HepG2 (cell line): Measurements from ENCODE around the gene CDC14B. TPM values are rescaled to one million over a fixed set of nuclear protein-coding genes. Genes with fewer than 3 reads are reported as not detected.

Experiments
- ATAC-seq: fragments of 200-7000 bp; cut with Tn5 transposase; 3 replicates; pipeline ENCODE4 v1.9.1; 2020; ENCODE audit warnings: mild to moderate bottlenecking, moderate library complexity
- BruUV-seq: library from RNA; stranded (reverse); fragments of 400-500 nt; replicated peaks from 2 replicates; lab custom pipeline; 2021; lab: Mats Ljungman, UMichigan
- CTCF ChIA-PET: fragments of 300-600 bp; formaldehyde crosslinking; extraction: SDS; loops from one replicate; lab custom pipeline; 2021; ENCODE audit warnings: low total read pairs, inconsistent platforms, low intra/inter-chr PET ratio; lab: Yijun Ruan, JAX
- POLR2A ChIA-PET: fragments of 350-600 bp; sonication (Branson Sonifier 250); formaldehyde crosslinking; loops from one replicate; lab custom pipeline; 2020; ENCODE audit warnings: antibody characterized with exemption, inconsistent platforms; lab: Yijun Ruan, JAX
- DNase-seq: peaks from one replicate; pipeline ENCODE4 v3.0.0-alpha.2; 2015; ENCODE audit warnings: low spot score
- FAIRE-seq: peaks from 3 replicates; lab custom pipeline; 2011; peaks lifted over from hg19 to GRCh38; lab: Jason Lieb, UNC
- H2AFZ ChIP-seq: one replicate; pipeline ENCODE4 v1.6.1; 2011; ENCODE audit warnings: low read length, inconsistent platforms
- H3K27ac ChIP-seq: fragments of 300-600 bp; 3 replicates; pipeline ENCODE4 v1.8.0; 2011; ENCODE audit warnings: mixed run types, mild to moderate bottlenecking, mixed read lengths, low read length, inconsistent platforms; ENCODE audit not compliant: insufficient read depth; ENCODE audit errors: extremely low read length
- H3K27me3 ChIP-seq, 2 experiments: fragments of 200-600 bp in 1 of 2; 2 replicates in 1 of 2; 3 replicates in 1 of 2; pipeline versions ENCODE4 v1.6.0 to v1.8.0; 2011; ENCODE audit warnings: low read length in 2 of 2, mild to moderate bottlenecking in 2 of 2, moderate library complexity in 2 of 2, inconsistent platforms in 1 of 2; ENCODE audit not compliant: insufficient read depth in 2 of 2, control insufficient read depth in 1 of 2
- H3K36me3 ChIP-seq, 2 experiments: fragments of 200-600 bp in 1 of 2; replicated peaks in 1 of 2; 2 replicates in 1 of 2; 3 replicates in 1 of 2; pipeline versions ENCODE4 v1.5.1 to v1.8.0; 2011; ENCODE audit warnings: low read length in 2 of 2, inconsistent platforms in 1 of 2; ENCODE audit not compliant: insufficient read depth in 2 of 2, control insufficient read depth in 1 of 2
- H3K4me1 ChIP-seq: 2 replicates; pipeline ENCODE4 v1.5.1; 2012; ENCODE audit warnings: low read length, inconsistent platforms; ENCODE audit not compliant: insufficient read depth
- H3K4me2 ChIP-seq: 2 replicates; pipeline ENCODE4 v1.6.0; 2011; ENCODE audit warnings: low read depth, low read length, inconsistent platforms
- H3K4me3 ChIP-seq, 3 experiments: fragments of 200-600 bp in 1 of 3; sonication (generic), shearing (Covaris generic) in 1 of 3; replicated peaks in 1 of 3; 2 replicates each; pipeline ENCODE4 v1.5.1; 2011 to 2016; ENCODE audit warnings: low read length in 3 of 3, inconsistent platforms in 2 of 3, low read depth in 2 of 3, mild to moderate bottlenecking in 2 of 3, control low read depth in 1 of 3, mixed read lengths in 1 of 3; ENCODE audit not compliant: insufficient read depth in 1 of 3
- H3K79me2 ChIP-seq: one replicate; pipeline ENCODE4 v1.6.1; 2011; ENCODE audit warnings: low read length, inconsistent platforms; ENCODE audit not compliant: insufficient read depth
- H3K9ac ChIP-seq: 2 replicates; pipeline ENCODE4 v1.6.0; 2011; ENCODE audit warnings: mild to moderate bottlenecking, low read depth, low read length, inconsistent platforms; ENCODE audit not compliant: insufficient read depth
- H3K9me3 ChIP-seq: 2 replicates; pipeline ENCODE4 v1.5.1; 2012; ENCODE audit warnings: mild to moderate bottlenecking, low read length
- H4K20me1 ChIP-seq: 2 replicates; pipeline ENCODE4 v1.6.0; 2011; ENCODE audit warnings: inconsistent platforms, mild to moderate bottlenecking, low read length, moderate library complexity; ENCODE audit not compliant: insufficient read depth
- ATM ChIP-seq: fragments of 450-650 bp; IDR thresholded peaks from 2 replicates; pipeline ENCODE4 v1.7.1; 2017; ENCODE audit warnings: mild to moderate bottlenecking, borderline replicate concordance
- CAMTA2 ChIP-seq: sonication (generic); formaldehyde crosslinking; IDR thresholded peaks from 2 replicates; pipeline ENCODE4 v1.4.0; 2020; ENCODE audit warnings: mild to moderate bottlenecking, missing genetic modification reagents, borderline replicate concordance
- DNMT1 ChIP-seq: sonication (generic); formaldehyde crosslinking; IDR thresholded peaks from 2 replicates; pipeline ENCODE4 v1.5.1; 2020; ENCODE audit warnings: mild to moderate bottlenecking, missing genetic modification reagents
- EP300 ChIP-seq, 3 experiments: sonication (generic) in 1 of 3; formaldehyde crosslinking in 1 of 3; IDR thresholded peaks; 2 replicates each; pipeline versions ENCODE4 v1.5.1 to v1.6.1; 2011 to 2020; ENCODE audit warnings: low read depth in 2 of 3, low read length in 2 of 3, borderline replicate concordance in 1 of 3, improper control_type of control experiment in 1 of 3, mild to moderate bottlenecking in 1 of 3, missing genetic modification reagents in 1 of 3, moderate library complexity in 1 of 3
- FLYWCH1 ChIP-seq: sonication (generic); formaldehyde crosslinking; IDR thresholded peaks from 2 replicates; pipeline ENCODE4 v1.8.1; 2023; ENCODE audit warnings: mild to moderate bottlenecking, missing genetic modification reagents
- HNRNPLL ChIP-seq: fragments of 200-400 bp; formaldehyde crosslinking; IDR thresholded peaks from 2 replicates; pipeline ENCODE4 v1.6.1; 2017; ENCODE audit warnings: mild to moderate bottlenecking, low read depth, low read length; ENCODE audit not compliant: poor library complexity, severe bottlenecking
- IKZF1 ChIP-seq: fragments of 450-650 bp; IDR thresholded peaks from 2 replicates; pipeline ENCODE4 v1.7.1; 2016
- MATR3 ChIP-seq: sonication (generic); formaldehyde crosslinking; IDR thresholded peaks from 2 replicates; pipeline ENCODE4 v1.4.0; 2020; ENCODE audit warnings: missing genetic modification reagents
- MTA3 ChIP-seq: sonication (generic); formaldehyde crosslinking; IDR thresholded peaks from 2 replicates; pipeline ENCODE4 v1.4.0; 2020; ENCODE audit warnings: missing genetic modification reagents
- PHF8 ChIP-seq: sonication (generic); formaldehyde crosslinking; IDR thresholded peaks from 2 replicates; pipeline ENCODE4 v1.5.0; 2020; ENCODE audit warnings: missing genetic modification reagents
- POLR2G ChIP-seq: fragments of 200-400 bp; formaldehyde crosslinking; IDR thresholded peaks from 2 replicates; pipeline ENCODE4 v1.6.1; 2018; ENCODE audit warnings: mild to moderate bottlenecking, low read depth, low read length, moderate library complexity
- SMAD9 ChIP-seq: sonication (generic); formaldehyde crosslinking; IDR thresholded peaks from 2 replicates; pipeline ENCODE4 v1.5.1; 2020; ENCODE audit warnings: mild to moderate bottlenecking, missing genetic modification reagents
- SP2 ChIP-seq: sonication (generic); formaldehyde crosslinking; IDR thresholded peaks from 2 replicates; pipeline ENCODE4 v1.5.1; 2020; ENCODE audit warnings: mild to moderate bottlenecking, missing genetic modification reagents
- THAP11 ChIP-seq: IDR thresholded peaks from 2 replicates; pipeline ENCODE4 v1.6.1; 2016; ENCODE audit warnings: missing biosample characterization, missing genetic modification reagents
- ZNF292 ChIP-seq: sonication (generic); formaldehyde crosslinking; IDR thresholded peaks from 2 replicates; pipeline ENCODE4 v1.8.1; 2022; ENCODE audit warnings: mild to moderate bottlenecking, low read depth, missing genetic modification reagents, borderline replicate concordance
- ZNF564 ChIP-seq: sonication (generic); formaldehyde crosslinking; IDR thresholded peaks from 2 replicates; pipeline ENCODE4 v1.8.1; 2023; ENCODE audit warnings: mild to moderate bottlenecking, missing genetic modification reagents
- ZNF660 ChIP-seq: sonication (generic); formaldehyde crosslinking; IDR thresholded peaks from 2 replicates; pipeline ENCODE4 v1.5.1; 2020; ENCODE audit warnings: mild to moderate bottlenecking, low read depth, missing genetic modification reagents, borderline replicate concordance
- ZNF780A ChIP-seq: sonication (generic); formaldehyde crosslinking; IDR thresholded peaks from 2 replicates; pipeline ENCODE4 v1.8.0; 2022; ENCODE audit warnings: mild to moderate bottlenecking, missing genetic modification reagents, moderate library complexity
- in situ Hi-C: cut with HindIII; loops from 2 replicates; pipeline ENCODE4 v1.10.0; 2017; ENCODE audit warnings: low pct_unique_long_range_greater_than_20kb; ENCODE audit not compliant: extremely low pct_ligation_motif_present
- intact Hi-C: fragments of 100-400 bp; cut with micrococcal nuclease; formaldehyde crosslinking; loops from one replicate; pipeline ENCODE4 v1.10.0; 2022; ENCODE audit not compliant: unreplicated experiment
- polyA plus RNA-seq, 8 experiments: library from polyadenylated mRNA; depleted of rRNA in 3 of 8; stranded (reverse) in 7 of 8; unstranded in 1 of 8; fragments of >200 nt; fragmentation: Illumina TruSeq in 4 of 8; extraction: Trizol in 4 of 8; gene quantifications; 2 replicates each; pipeline versions ENCODE4 v1.2.1 to v1.2.3, GENCODE V29; 2011 to 2016; ENCODE audit warnings: low read depth in 4 of 8, missing spikeins in 1 of 8, mixed read lengths in 1 of 8; ENCODE audit not compliant: insufficient read depth in 1 of 8
- total RNA-seq, 5 experiments: library from RNA; depleted of rRNA; stranded (reverse); fragments of >200 nt; fragmentation: Illumina TruSeq; extraction: Trizol; gene quantifications; 2 replicates each; pipeline ENCODE4 v1.2.3, GENCODE V29; 2016; ENCODE audit warnings: low read depth in 1 of 5
- TF ChIP-seq, protein P1 (sequence below), 2 experiments: fragments of 450-650 bp in 1 of 2; sonication (generic) in 1 of 2; formaldehyde crosslinking; IDR thresholded peaks; 2 replicates each; pipeline versions ENCODE4 v1.5.0 to v1.8.0; 2020 to 2022; ENCODE audit warnings: mild to moderate bottlenecking in 1 of 2, missing genetic modification reagents in 1 of 2
- TF ChIP-seq, protein P2 (sequence below): IDR thresholded peaks from 2 replicates; pipeline ENCODE4 v1.6.1; 2016; ENCODE audit warnings: control low read depth

Gene CDC14B
- total and polyA plus RNA-seq, 2 of the 13 experiments (the other 11 are each of a cell fraction or from before 2014, with no cell fraction given) = 25.8 to 33.3 TPM

DNA sequence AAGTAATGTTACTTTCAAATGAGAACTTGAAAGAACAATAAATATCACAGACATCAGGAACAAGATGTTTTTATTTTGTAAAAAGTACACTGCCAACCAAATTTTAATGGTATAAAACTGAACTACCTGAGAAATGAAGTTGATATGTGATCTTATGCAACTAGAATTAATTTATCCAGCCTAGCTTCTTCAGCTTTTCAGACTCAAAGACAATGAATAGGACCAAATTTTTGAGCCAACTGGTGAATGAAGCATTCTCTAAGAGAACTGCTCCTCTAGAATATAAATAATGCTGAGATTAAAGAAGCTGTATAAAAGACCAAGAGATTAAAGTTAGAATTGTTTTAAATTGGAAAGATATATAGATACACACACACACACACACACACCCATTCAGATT lies 9.9 kb downstream of the CDC14B start:
- DNase-seq (no peak), FAIRE-seq (no peak), ATAC-seq (no peak)
- Histone ChIP-seq H3K4me3 (no peak overlapping the region), H4K20me1 (peaks cover 19% of the 10 kb centered on the region), H3K4me2 (no peak overlapping the region), H3K27ac (no peak overlapping the region), H3K79me2 (peaks cover 86% of the 10 kb centered on the region), H3K9me3 (no peaks in the 10 kb centered on the region), H3K9ac (no peak overlapping the region), H3K4me1 (peaks cover 41% of the 10 kb centered on the region), H3K27me3 (no peaks in the 10 kb centered on the region), H2AFZ (no peak overlapping the region), H3K36me3 (no peaks in the 10 kb centered on the region)
- no TSS peak for BruUV-seq
- in situ Hi-C loops (no loop called here), intact Hi-C loops (no loop called here)
- ChIA-PET POLR2A (no interaction called here), CTCF (no interaction called here)
- TF ChIP-seq MATR3 (CRISPR knock-in tag) (no peak), POLR2G (no peak), IKZF1 (no peak), HNRNPLL (no peak), MTA3 (no peak), ZNF660 (CRISPR knock-in tag) (no peak), DNMT1 (CRISPR knock-in tag) (no peak), ZNF564 (CRISPR knock-in tag) (no peak), ZNF292 (CRISPR knock-in tag) (no peak), PHF8 (CRISPR knock-in tag) (no peak), THAP11 (CRISPR knock-in tag) (no peak), EP300 (IDR thresholded peaks at IDR 0.05; ENCODE audit: low read depth in 2 of 2, low read length in 2 of 2) (no peak), EP300 (CRISPR knock-in tag; IDR thresholded peaks at IDR 0.05; ENCODE audit: borderline replicate concordance) (no peak), FLYWCH1 (CRISPR knock-in tag) (no peak), CAMTA2 (CRISPR knock-in tag) (no peak), ATM (no peak), SMAD9 (CRISPR knock-in tag) (no peak), ZNF780A (CRISPR knock-in tag) (no peak), SP2 (CRISPR knock-in tag) (no peak)
- TF ChIP-seq, protein P1, sequence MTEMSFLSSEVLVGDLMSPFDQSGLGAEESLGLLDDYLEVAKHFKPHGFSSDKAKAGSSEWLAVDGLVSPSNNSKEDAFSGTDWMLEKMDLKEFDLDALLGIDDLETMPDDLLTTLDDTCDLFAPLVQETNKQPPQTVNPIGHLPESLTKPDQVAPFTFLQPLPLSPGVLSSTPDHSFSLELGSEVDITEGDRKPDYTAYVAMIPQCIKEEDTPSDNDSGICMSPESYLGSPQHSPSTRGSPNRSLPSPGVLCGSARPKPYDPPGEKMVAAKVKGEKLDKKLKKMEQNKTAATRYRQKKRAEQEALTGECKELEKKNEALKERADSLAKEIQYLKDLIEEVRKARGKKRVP (CRISPR knock-in tag; IDR thresholded peaks at IDR 0.05) = no peak
- TF ChIP-seq, protein P2, sequence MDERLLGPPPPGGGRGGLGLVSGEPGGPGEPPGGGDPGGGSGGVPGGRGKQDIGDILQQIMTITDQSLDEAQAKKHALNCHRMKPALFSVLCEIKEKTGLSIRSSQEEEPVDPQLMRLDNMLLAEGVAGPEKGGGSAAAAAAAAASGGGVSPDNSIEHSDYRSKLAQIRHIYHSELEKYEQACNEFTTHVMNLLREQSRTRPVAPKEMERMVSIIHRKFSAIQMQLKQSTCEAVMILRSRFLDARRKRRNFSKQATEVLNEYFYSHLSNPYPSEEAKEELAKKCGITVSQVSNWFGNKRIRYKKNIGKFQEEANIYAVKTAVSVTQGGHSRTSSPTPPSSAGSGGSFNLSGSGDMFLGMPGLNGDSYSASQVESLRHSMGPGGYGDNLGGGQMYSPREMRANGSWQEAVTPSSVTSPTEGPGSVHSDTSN (CRISPR knock-in tag) = no peak
